ENCODE results near the gene CRP. TPM values are rescaled to one million over a fixed set of nuclear protein-coding genes. Genes with fewer than 3 reads are reported as not detected.

CRP gene
- total RNA-seq, 1 donor from 2014 or later = not detected

GRCh38 chr1:159707472-159708260 lies 6.7 kb downstream of the CRP start:
- Histone ChIP-seq H3K27me3 (ENCODE audit: low read depth) (no peaks in the 10 kb centered on the region), H3K27ac (replicated peaks) (no peak overlapping the region), H3K4me3 (no peak overlapping the region), H3K9me3 (replicated peaks) (no peaks in the 10 kb centered on the region), H3K36me3 (no peaks in the 10 kb centered on the region), H3K4me1 (no peaks in the 10 kb centered on the region)
- no peak for TF ChIP-seq CTCF (IDR thresholded peaks at IDR 0.05; ENCODE audit: borderline replicate concordance)
- no peak for DNase-seq
- intact Hi-C loops (cut with micrococcal nuclease) = no loop called here

GRCh38 chr1:159705904-159706256 lies 8.5 kb downstream of the CRP start:
- Histone ChIP-seq H3K27ac (replicated peaks) (no peak overlapping the region), H3K36me3 (no peaks in the 10 kb centered on the region), H3K4me3 (no peak overlapping the region), H3K4me1 (no peaks in the 10 kb centered on the region), H3K9me3 (replicated peaks) (no peaks in the 10 kb centered on the region), H3K27me3 (ENCODE audit: low read depth) (no peaks in the 10 kb centered on the region)
- no peak for DNase-seq
- TF ChIP-seq CTCF (IDR thresholded peaks at IDR 0.05; ENCODE audit: borderline replicate concordance) = no peak
- intact Hi-C loops (cut with micrococcal nuclease) = no loop called here

GRCh38 chr1:159705251-159705903 lies 9.0 kb downstream of the CRP start:
- Histone ChIP-seq H3K4me3 (no peak overlapping the region), H3K9me3 (replicated peaks) (no peaks in the 10 kb centered on the region), H3K36me3 (no peaks in the 10 kb centered on the region), H3K27me3 (ENCODE audit: low read depth) (no peaks in the 10 kb centered on the region), H3K4me1 (no peaks in the 10 kb centered on the region), H3K27ac (replicated peaks) (no peak overlapping the region)
- intact Hi-C loops (cut with micrococcal nuclease) = no loop called here
- no peak for DNase-seq
- TF ChIP-seq CTCF (IDR thresholded peaks at IDR 0.05; ENCODE audit: borderline replicate concordance) = no peak

GRCh38 chr1:159704481-159704880 lies 9.9 kb downstream of the CRP start:
- Histone ChIP-seq H3K27me3 (ENCODE audit: low read depth) (no peaks in the 10 kb centered on the region), H3K36me3 (no peaks in the 10 kb centered on the region), H3K27ac (replicated peaks) (no peak overlapping the region), H3K4me3 (no peak overlapping the region), H3K9me3 (replicated peaks) (no peaks in the 10 kb centered on the region), H3K4me1 (no peaks in the 10 kb centered on the region)
- DNase-seq = no peak
- intact Hi-C loops (cut with micrococcal nuclease) = no loop called here
- no peak for TF ChIP-seq CTCF (IDR thresholded peaks at IDR 0.05; ENCODE audit: borderline replicate concordance)

GRCh38 chr1:159700312-159700711 lies 14.1 kb downstream of the CRP start:
- Histone ChIP-seq H3K4me3 (no peak overlapping the region), H3K36me3 (no peaks in the 10 kb centered on the region), H3K4me1 (no peaks in the 10 kb centered on the region), H3K9me3 (replicated peaks) (no peaks in the 10 kb centered on the region), H3K27ac (replicated peaks) (no peak overlapping the region), H3K27me3 (ENCODE audit: low read depth) (no peaks in the 10 kb centered on the region)
- TF ChIP-seq CTCF (IDR thresholded peaks at IDR 0.05; ENCODE audit: borderline replicate concordance) = no peak
- no peak for DNase-seq
- intact Hi-C loops (cut with micrococcal nuclease) = no loop called here

All from left ventricle myocardium inferior (tissue), 1 donor.